HG03103 (cell line): ENCODE data around the gene CPN2.
A peak's percentile ranks its signal among the peaks of the same experiment; 100 is the strongest.

Experiments used
- ATAC-seq: cut with Tn5 transposase; IDR thresholded peaks from one replicate; pipeline ENCODE4 v1.9.1; 2021; ENCODE audit warnings: low read depth; ENCODE audit not compliant: unreplicated experiment

CPN2 gene

GRCh38 chr3:194351080-194351672 is at the start of gene CPN2:
Gene CPN2 (minus strand): TSS chr3:194351328. CDS start chr3:194342702, 8,626 bp downstream.
- no peak for ATAC-seq

DNA sequence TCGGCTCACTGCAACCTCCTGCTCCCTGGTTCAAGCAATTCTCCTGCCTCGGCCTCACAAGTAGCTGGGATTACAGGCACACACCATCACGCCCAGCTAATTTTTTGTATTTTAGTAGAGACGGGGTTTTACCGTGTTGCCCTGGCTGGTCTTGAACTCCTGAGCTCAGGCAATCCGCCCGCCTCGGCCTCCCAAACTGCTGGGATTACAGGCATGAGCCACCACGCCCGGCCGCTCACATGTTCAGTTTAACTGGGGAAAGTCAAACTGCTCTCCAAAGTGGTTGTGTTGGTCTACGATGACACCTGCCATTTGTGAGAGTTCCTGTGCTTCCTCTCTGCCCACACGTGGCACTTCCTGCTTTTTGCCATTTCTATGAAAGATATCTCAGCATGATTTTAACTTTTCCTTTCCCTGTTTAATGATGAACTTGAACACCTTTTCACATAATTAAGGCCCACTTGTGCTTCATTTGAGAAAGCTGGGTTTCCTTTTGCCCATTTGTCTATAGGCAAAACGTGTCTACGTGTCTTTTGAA is 48.8 kb upstream of the CPN2 start:
- no peak for ATAC-seq

GRCh38 chr3:194399166-194399565 is 48.0 kb upstream of the CPN2 start, which contains the start of gene GP5:
Gene GP5 (minus strand): TSS chr3:194399266. CDS start chr3:194398282, 984 bp downstream.
- ATAC-seq = no peak

DNA sequence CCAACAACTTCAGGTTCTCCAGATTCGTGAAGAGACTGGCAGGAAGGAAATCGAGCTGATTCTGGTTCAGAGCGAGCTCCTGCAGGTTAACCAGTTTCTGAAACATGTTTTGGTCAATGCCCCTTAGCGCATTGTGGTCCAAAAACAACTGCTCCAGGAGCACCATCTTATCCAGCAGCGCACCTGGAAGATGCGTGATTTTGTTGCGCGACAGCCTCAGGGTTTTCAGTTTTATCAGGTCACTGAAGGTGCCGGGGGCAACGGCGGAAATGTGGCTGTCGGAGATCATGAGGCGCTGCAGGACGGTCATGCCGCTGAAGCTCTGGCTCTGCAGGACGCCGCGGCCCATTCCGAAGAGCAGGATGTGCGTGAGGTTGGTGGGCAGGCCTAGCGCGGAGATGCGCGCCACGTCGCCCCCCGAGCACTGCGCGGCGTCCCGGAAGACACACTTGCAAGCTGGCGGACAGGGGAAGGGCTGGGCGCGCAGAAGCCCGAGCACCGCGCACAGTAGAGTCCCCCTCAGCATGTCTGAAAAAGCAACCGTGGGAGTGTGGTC is 46.7 kb upstream of the CPN2 start:
- no peak for ATAC-seq

DNA sequence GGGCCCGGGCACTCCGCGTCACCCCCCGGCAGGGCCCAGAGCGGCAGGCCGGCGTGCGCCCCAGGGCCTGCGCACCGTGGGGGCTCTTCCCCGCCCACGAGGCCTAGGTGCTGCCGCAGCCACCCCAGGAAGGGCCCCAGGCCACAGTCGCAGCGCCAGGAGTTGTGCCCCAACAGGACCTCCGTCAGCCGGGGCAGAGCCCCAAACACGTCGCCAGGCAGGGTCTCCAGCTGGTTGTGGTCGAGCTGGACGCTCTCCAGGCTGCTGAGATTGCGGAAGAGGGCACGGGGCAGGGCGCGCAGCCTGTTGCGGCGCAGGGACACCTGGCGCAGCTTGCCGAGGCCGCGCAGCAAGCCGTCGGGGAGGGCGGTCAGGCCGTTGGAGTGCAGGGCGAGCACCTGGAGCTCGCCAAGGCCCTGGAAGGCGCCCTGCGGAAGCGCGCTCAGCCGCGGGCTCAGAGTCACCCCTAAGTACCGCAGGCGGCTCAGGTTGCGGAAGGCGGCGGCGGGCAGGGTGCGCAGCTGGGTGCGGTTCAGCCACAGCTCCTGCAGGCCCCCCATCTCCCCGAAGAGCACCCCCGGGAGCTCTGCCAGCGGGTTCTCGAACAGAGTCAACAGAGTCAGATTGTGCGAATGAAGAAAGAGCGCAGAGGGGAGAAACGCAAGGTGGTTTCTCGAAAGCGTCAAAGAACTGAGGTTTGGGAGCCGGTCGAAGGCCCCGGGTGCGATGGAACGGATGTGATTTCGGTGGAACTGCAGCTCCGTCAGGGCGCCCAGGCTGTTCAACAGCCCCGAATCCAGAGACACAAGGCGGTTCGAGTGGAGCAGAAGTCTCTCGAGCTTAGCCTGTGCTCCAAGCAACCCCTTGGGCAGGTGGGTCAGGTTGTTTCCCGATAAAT is 46.0 kb upstream of the CPN2 start:
- ATAC-seq = peak; percentile 46

DNA sequence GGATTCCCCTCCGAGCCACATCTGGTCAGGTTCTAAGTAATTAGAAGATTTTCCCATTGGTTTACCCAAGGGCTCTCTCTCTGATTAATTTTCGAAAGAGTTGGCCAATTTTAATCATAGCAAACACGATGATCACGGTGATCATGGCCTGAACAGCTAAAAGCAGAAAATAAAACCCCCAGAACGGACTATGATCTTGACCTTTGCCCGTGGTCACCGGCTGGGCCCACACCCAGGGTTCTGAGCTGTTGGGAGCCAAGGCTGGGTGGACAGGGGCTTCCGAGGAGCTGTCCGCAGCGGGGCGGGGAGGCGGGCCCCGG is 45.4 kb upstream of the CPN2 start:
- ATAC-seq = no peak

DNA sequence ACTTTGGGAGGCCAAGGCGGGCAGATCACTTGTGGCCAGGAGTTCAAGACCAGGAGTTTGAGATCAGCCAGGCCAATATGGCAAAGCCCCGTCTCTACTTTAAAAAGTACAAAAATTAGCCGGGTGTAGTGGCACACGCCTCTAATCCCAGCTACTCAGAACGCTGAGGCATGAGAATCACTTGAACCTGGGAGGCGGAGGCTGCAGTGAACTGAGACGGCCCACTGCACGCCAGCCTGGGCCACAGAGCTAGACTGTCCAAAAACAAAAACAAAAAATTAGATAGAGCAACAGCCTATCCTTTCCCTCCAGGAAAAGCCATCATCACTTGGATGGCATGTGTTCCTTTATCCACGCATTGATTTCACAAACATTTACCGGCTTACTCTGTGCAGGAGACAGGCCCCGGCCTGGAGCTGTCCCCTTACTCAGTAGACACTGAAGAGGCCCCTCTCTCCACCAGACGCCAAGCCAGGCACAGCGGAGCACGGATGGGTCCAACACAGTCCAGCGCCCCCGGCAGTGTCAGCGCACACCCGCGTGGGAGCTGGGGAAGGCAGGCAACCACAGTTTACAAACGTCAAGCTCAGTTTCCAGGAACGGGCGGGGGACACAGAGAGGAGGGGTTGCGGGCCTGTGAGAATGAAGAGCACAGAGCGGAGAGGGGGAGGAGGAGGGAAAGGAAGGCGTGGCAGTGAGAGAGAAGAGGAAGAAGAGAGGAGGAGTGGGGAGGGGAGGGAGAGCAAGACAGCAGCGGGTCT is 44.8 kb upstream of the CPN2 start:
- ATAC-seq = no peak

DNA sequence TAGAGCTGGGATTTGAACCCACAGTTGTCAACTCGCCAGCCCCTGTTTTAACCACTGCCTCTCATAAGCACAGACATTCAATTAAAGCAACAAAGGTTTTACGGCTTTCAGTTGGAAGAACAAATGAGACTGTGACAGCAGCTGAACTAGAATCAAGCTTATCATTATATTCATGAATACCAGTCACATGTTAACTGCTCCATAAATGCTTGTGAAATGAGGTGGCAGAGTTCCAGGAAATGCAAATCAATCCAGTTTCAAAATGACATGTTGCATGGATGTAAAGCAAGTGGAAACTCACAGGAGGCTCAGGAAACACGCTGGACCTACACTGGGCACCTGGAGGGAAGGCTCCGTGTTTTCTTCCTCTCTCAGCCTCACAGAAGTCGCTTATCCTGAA is 44.1 kb upstream of the CPN2 start:
- ATAC-seq = no peak

DNA sequence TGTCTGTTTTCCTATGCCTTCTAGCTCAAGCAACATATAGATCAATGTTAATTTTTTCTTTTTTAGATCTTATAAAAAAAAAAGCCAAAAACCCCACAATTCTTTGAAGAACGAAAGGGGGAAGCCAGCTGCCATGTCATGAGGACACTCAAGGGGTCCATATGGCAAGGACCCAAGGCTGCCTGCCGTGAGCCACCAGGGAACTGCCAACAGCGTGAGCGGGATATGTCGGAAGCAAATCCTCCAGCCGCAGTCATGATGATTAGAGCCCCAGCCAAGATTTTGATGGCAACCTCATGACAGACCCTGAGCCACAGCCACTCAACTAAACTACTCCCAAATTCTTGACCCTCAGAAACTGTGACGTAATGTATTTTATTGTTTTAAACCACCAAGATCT is 41.4 kb upstream of the CPN2 start:
- ATAC-seq = no peak

- no peak for ATAC-seq
These were observed 39.7 kb upstream of the CPN2 start for GRCh38 chr3:194390835-194391234.

GRCh38 chr3:194389269-194389668 is 38.1 kb upstream of the CPN2 start:
- no peak for ATAC-seq

DNA sequence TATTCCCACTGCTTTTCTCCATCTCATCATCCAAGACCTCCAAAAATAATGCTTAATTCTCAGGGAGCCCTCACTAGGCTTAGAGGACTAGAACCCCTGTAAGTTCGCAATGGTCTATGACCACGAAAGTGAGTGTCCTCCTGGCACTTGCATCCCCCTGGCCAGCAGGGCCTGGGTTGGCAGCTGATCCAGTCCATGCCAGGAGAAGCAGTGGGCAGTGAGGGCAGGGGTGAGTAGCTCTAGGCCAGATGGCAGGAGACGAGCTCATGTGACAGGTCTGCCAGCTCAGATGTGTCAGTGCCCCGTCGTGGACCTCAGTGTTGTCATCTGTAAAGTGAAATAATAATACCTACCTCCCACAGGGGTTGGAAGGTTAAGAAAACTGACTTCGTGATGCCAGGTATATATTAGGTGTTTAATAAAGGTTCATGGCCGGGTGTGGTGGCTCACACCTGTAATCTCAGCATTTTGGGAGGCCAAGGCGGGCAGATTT is 36.8 kb upstream of the CPN2 start:
- no peak for ATAC-seq

DNA sequence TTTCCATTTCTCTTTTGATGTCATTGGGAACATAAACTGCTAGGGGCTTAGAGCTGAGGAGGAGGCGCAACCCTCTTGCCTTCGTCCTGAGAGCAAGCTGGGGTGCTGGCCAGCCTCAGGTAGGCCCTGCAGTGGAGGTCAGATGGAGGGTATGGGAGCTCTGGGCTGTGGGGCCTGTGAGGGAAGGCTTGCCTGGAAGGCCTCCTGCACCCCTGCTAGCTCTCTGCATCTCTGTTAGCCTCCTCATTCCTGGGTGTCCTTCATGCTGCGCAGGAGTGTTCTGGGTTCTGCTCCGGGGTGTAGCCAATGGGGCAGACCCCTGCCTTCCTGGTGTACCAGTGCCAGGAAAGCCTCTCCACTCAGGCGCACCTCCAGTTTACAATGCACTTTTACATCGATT is 36.1 kb upstream of the CPN2 start:
- ATAC-seq = no peak

DNA sequence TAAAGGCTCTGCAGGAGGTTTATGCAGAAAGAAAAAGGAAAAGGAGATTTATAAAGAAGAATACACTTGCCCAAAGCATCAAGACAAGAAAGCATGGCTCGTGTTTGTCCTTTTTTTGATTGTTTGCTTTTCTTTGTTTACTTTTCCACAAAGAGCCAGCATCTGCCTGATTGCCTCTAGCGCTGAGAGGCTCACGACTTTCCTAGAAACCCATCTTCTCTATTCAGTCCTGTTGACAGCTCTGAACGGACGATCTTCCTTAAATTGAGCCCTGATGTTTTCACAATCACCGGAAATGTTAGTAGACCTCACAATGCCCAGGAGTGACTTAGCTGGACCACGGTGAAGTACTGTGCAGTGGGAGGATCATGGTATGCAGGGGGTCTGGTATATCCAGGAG is 35.5 kb upstream of the CPN2 start:
- no peak for ATAC-seq

DNA sequence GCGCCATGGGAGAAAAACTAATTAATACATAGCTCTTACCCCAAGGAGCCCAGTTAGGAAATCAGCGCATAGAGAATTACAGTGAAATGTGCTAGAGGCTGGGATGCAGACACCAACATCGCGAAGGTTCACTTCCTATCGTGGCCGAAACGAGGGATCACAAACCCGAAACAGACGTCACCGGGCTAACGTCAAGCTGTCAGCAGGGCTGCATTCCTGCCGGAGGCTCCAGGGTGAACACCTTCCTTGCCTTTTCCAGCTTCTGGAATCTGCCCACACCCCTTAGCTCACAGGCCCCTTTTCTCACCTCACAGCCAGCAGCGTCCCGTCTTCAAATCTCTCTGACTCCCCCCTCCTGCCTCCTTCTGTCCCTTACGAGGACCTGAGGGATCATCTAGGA is 34.9 kb upstream of the CPN2 start:
- ATAC-seq = no peak

- ATAC-seq = no peak
These were observed 33.5 kb upstream of the CPN2 start for GRCh38 chr3:194384569-194385001.

GRCh38 chr3:194384156-194384555 is 33.0 kb upstream of the CPN2 start:
- ATAC-seq = no peak

GRCh38 chr3:194383276-194383940 is 32.3 kb upstream of the CPN2 start:
- no peak for ATAC-seq

GRCh38 chr3:194382892-194383223 is 31.7 kb upstream of the CPN2 start:
- no peak for ATAC-seq

DNA sequence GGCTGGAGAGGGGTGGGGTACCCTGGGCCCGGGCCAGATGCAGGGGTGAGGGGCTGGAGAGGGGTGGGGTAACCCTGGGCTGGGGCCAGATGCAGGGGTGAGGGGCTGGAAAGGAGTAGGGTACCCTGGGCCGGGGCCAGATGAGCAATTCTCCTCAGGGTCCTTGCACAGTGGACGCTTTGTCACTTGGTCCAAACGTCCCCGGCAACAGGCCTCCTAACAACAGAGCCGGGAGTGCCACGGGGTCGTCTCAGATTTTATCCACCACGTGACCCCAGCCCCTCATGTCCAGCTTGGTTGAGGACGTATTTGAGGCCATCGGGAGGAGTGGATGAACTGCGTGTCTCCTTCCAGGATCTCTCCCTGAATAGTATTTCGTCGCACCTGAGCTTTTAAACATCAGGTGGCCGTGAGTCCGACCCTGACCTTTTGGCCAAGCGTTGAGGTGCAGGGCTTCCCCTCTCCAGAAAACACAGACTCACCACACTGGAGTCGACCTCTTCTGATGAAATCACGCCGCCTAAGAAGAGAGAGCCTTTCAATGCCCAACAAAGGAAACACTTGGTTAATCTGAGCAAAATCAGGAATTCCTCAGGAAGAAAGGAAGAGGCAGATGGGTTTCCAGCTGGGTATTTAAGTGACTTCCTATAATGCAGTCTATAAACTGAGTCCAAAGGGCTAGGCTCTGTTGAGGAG is 31.2 kb upstream of the CPN2 start:
- no peak for ATAC-seq
